NB4 (cell line): ENCODE data around the gene CLCN7.

ENCODE experiments used
- POLR2A ChIP-seq: IDR thresholded peaks from 2 replicates; pipeline ENCODE4 v1.6.1; 2011; ENCODE audit warnings: mild to moderate bottlenecking; ENCODE audit not compliant: insufficient read length; ENCODE audit errors: extremely low read depth
- TF ChIP-seq, protein P1 (sequence below): IDR thresholded peaks from one replicate; pipeline ENCODE4 v1.5.1; 2012; ENCODE audit warnings: low read depth, low read length
- TF ChIP-seq, protein P2 (sequence below): IDR thresholded peaks from 2 replicates; pipeline ENCODE4 v1.6.1; 2011; ENCODE audit warnings: low read depth, low read length

DNA sequence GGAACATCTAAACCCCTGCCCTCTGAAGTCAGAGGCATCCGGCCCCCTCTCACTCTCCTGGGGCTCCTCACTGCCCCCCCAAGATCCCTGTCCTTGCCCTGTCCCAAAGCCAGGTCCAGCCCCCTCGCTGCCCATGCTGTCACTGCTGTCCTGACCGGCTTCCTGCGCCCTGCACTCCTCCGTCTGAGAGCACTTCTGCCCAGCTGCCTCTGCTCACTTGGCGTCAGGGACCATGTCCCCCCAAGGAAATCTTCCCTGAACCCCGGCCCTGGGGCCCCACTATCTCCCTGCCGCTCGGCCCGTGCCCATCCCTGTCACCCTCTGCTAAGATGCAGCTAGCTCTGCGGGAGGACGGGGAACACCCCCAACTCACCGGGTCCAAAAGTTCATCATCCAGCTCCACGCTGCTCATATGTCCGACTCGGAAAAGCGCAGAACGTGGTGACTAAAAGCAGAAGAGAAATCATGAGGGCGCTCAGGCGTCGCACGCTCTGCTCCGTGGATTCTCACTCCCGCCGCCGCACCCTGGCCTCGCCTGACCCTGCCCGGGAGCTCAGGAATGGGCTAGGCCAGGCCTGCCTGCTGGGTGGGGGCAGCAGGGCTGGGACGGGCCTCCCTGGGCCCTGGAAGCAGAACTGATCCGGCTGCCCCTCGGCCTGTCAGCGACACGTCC, 9.8 kb downstream of the CLCN7 start:
- TF ChIP-seq, protein P1, sequence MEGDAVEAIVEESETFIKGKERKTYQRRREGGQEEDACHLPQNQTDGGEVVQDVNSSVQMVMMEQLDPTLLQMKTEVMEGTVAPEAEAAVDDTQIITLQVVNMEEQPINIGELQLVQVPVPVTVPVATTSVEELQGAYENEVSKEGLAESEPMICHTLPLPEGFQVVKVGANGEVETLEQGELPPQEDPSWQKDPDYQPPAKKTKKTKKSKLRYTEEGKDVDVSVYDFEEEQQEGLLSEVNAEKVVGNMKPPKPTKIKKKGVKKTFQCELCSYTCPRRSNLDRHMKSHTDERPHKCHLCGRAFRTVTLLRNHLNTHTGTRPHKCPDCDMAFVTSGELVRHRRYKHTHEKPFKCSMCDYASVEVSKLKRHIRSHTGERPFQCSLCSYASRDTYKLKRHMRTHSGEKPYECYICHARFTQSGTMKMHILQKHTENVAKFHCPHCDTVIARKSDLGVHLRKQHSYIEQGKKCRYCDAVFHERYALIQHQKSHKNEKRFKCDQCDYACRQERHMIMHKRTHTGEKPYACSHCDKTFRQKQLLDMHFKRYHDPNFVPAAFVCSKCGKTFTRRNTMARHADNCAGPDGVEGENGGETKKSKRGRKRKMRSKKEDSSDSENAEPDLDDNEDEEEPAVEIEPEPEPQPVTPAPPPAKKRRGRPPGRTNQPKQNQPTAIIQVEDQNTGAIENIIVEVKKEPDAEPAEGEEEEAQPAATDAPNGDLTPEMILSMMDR, result no peak
- no peak for TF ChIP-seq POLR2A
- TF ChIP-seq, protein P2, sequence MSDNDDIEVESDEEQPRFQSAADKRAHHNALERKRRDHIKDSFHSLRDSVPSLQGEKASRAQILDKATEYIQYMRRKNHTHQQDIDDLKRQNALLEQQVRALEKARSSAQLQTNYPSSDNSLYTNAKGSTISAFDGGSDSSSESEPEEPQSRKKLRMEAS, result no peak
